Measurements from ENCODE around the gene SLC7A7.
"Not testable (repeated sequence)": the region's sequence is repeated elsewhere in the genome, so short reads cannot be mapped to it uniquely, and the experiment has no call there.

SLC7A7 gene

GRCh38 chr14:22766457-22767322 lies 48.5 kb downstream of the SLC7A7 start, which contains the start of gene OXA1L:
OXA1L (plus strand) TSS chr14:22766688; CDS start chr14:22766702, 14 bp downstream.
- H3K36me3 ChIP-seq (replicated peaks; ENCODE audit: insufficient read depth, low read length) = no peaks in the 10 kb centered on the region

DNA sequence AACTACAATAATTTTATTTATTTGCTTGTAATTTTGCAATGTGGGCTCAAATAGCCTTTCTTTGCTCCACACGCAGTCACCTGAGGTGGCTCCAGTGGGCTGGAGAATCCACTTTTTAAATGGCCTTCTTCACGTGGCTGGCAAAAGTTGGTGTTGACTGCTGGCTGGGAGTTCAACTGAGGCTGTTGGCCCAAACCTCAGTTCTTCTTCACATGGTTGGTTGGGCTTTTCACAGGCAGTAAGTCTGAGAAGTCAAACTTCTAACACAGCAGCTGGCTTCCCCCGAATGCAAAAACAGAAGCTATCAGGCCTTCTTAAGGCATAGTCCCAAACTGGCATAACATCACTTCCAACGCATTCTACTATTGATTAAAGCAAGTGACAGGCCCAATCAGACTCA lies 50.9 kb downstream of the SLC7A7 start:
- Histone ChIP-seq H3K79me2 (ENCODE audit: low read length) (peaks cover 26% of the 10 kb centered on the region), H3K27ac (ENCODE audit: low read length) (no peak overlapping the region), H3K9ac (ENCODE audit: low read length) (no peak overlapping the region), H3F3A (ENCODE audit: insufficient read depth, low read length) (no peaks in the 10 kb centered on the region), H3K36me3 (replicated peaks; ENCODE audit: insufficient read depth, low read length) (no peaks in the 10 kb centered on the region), H3K27me3 (replicated peaks; ENCODE audit: insufficient read depth, low read length) (no peaks in the 10 kb centered on the region), H3K4me1 (ENCODE audit: low read length) (peaks cover 7% of the 10 kb centered on the region; the same call in 1 of the 2 replicates), H3K9me3 (replicated peaks; ENCODE audit: insufficient read depth, low read length) (no peaks in the 10 kb centered on the region), H4K20me1 (ENCODE audit: insufficient read depth, low read length) (no peaks in the 10 kb centered on the region), H2AFZ (ENCODE audit: low read length) (no peak overlapping the region), H3K4me3 (ENCODE audit: low read length) (no peak overlapping the region), H3K9me2 (replicated peaks; ENCODE audit: insufficient read depth, low read length) (no peaks in the 10 kb centered on the region), H3K4me2 (ENCODE audit: low read depth, low read length) (no peak overlapping the region)
- TF ChIP-seq EZH2 (optimal IDR thresholded peaks at IDR 0.05; ENCODE audit: low read depth, low read length) (no peak), EZH2phosphoT487 (IDR thresholded peaks at IDR 0.05; ENCODE audit: low read length) (no peak)
- TF ChIP-seq, protein P1, sequence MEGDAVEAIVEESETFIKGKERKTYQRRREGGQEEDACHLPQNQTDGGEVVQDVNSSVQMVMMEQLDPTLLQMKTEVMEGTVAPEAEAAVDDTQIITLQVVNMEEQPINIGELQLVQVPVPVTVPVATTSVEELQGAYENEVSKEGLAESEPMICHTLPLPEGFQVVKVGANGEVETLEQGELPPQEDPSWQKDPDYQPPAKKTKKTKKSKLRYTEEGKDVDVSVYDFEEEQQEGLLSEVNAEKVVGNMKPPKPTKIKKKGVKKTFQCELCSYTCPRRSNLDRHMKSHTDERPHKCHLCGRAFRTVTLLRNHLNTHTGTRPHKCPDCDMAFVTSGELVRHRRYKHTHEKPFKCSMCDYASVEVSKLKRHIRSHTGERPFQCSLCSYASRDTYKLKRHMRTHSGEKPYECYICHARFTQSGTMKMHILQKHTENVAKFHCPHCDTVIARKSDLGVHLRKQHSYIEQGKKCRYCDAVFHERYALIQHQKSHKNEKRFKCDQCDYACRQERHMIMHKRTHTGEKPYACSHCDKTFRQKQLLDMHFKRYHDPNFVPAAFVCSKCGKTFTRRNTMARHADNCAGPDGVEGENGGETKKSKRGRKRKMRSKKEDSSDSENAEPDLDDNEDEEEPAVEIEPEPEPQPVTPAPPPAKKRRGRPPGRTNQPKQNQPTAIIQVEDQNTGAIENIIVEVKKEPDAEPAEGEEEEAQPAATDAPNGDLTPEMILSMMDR (IDR thresholded peaks at IDR 0.05; ENCODE audit: low read length) = no peak
- no peak for DNase-seq

More at GRCh38 chr14:22766457-22767322, 48.5 kb downstream of the SLC7A7 start, which contains the start of gene OXA1L:
- TF ChIP-seq EZH2 (optimal IDR thresholded peaks at IDR 0.05; ENCODE audit: low read depth, low read length) = no peak
- TF ChIP-seq, protein P1 (IDR thresholded peaks at IDR 0.05; ENCODE audit: low read length) = no peak
- no peak for TF ChIP-seq EZH2phosphoT487 (IDR thresholded peaks at IDR 0.05; ENCODE audit: low read length)
- Histone ChIP-seq H3K9ac (ENCODE audit: low read length) (peak within 1 kb of the TSS; percentile 92), H3K4me2 (ENCODE audit: low read depth, low read length) (peak within 1 kb of the TSS; percentile 78), H3K4me3 (ENCODE audit: low read length) (peak within 1 kb of the TSS; percentile 95), H4K20me1 (ENCODE audit: insufficient read depth, low read length) (no peaks in the 10 kb centered on the region), H3F3A (ENCODE audit: insufficient read depth, low read length) (no peaks in the 10 kb centered on the region), H3K27ac (ENCODE audit: low read length) (peak within 1 kb of the TSS; percentile 70; the same call in 1 of the 2 replicates), H2AFZ (ENCODE audit: low read length) (peak within 1 kb of the TSS; percentile 70), H3K27me3 (replicated peaks; ENCODE audit: insufficient read depth, low read length) (no peaks in the 10 kb centered on the region), H3K4me1 (ENCODE audit: low read length) (peaks cover 7% of the 10 kb centered on the region; the same call in 1 of the 2 replicates), H3K9me2 (replicated peaks; ENCODE audit: insufficient read depth, low read length) (no peaks in the 10 kb centered on the region), H3K79me2 (ENCODE audit: low read length) (peaks cover 28% of the 10 kb centered on the region), H3K9me3 (replicated peaks; ENCODE audit: insufficient read depth, low read length) (no peaks in the 10 kb centered on the region)
- peak; percentile 93 for DNase-seq

DNA sequence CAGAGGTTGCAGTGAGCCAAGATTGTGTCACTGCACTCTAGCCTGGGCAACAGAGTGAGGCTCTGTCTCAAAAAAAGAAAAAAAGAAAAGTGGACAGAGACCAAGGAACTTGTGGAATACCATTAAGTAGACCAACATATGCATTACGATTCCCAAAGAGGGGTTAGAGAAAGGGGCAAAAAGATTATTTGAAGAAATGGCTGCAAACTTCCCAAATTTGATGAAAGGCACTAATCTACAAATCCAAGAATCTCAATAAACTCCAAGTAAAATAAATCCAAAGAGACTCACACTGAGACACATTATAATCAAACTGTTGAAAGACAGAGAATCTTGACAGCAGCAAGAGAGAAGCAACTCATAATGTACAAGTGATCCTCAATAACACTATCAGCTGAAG lies 53.5 kb downstream of the SLC7A7 start:
- Histone ChIP-seq H3K36me3 (replicated peaks; ENCODE audit: insufficient read depth, low read length) (no peaks in the 10 kb centered on the region), H3K9me3 (replicated peaks; ENCODE audit: insufficient read depth, low read length) (no peaks in the 10 kb centered on the region), H3K79me2 (ENCODE audit: low read length) (peaks cover 3% of the 10 kb centered on the region), H3K9me2 (replicated peaks; ENCODE audit: insufficient read depth, low read length) (no peaks in the 10 kb centered on the region), H4K20me1 (ENCODE audit: insufficient read depth, low read length) (no peaks in the 10 kb centered on the region), H3K4me3 (ENCODE audit: low read length) (no peak overlapping the region), H3K27ac (ENCODE audit: low read length) (no peak overlapping the region), H3K4me1 (ENCODE audit: low read length) (no peaks in the 10 kb centered on the region), H2AFZ (ENCODE audit: low read length) (no peak overlapping the region), H3K4me2 (ENCODE audit: low read depth, low read length) (no peak overlapping the region), H3K9ac (ENCODE audit: low read length) (no peak overlapping the region), H3F3A (ENCODE audit: insufficient read depth, low read length) (no peaks in the 10 kb centered on the region), H3K27me3 (replicated peaks; ENCODE audit: insufficient read depth, low read length) (no peaks in the 10 kb centered on the region)
- no peak for TF ChIP-seq EZH2phosphoT487 (IDR thresholded peaks at IDR 0.05; ENCODE audit: low read length)
- TF ChIP-seq, protein P1 (IDR thresholded peaks at IDR 0.05; ENCODE audit: low read length) = no peak
- TF ChIP-seq EZH2 (optimal IDR thresholded peaks at IDR 0.05; ENCODE audit: low read depth, low read length) = no peak
- DNase-seq = no peak

DNA sequence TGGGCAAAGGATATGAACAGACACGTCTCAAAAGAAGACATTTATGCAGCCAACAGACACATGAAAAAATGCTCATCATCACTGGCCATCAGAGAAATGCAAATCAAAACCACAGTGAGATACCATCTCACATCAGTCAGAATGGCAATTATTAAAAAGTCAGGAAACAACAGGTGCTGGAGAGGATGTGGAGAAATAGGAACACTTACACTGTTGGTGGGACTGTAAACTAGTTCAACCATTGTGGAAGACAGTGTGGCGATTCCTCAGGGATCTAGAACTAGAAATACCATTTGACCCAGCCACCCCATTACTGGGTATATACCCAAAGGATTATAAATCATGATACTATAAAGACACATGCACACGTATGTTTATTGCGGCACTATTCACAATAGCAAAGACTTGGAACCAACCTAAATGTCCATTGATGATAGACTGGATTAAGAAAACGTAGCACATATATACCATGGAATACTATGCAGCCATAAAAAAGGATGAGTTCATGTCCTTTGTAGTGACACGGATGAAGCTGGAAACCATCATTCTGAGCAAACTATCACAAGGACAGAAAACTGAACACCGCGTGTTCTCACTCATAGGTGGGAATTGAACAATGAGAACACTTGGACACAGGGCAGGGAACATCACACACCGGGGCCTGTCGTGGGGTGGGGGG lies 57.1 kb downstream of the SLC7A7 start:
- not testable (repeated sequence) for H3K9ac ChIP-seq (ENCODE audit: low read length); H3K27me3 ChIP-seq (replicated peaks; ENCODE audit: insufficient read depth, low read length); H3K4me3 ChIP-seq (ENCODE audit: low read length); H4K20me1 ChIP-seq (ENCODE audit: insufficient read depth, low read length); H3K4me2 ChIP-seq (ENCODE audit: low read depth, low read length); H3K4me1 ChIP-seq (ENCODE audit: low read length); H3K9me2 ChIP-seq (replicated peaks; ENCODE audit: insufficient read depth, low read length); H3K27ac ChIP-seq (ENCODE audit: low read length); H3K79me2 ChIP-seq (ENCODE audit: low read length); H3F3A ChIP-seq (ENCODE audit: insufficient read depth, low read length); H2AFZ ChIP-seq (ENCODE audit: low read length); H3K9me3 ChIP-seq (replicated peaks; ENCODE audit: insufficient read depth, low read length); H3K36me3 ChIP-seq (replicated peaks; ENCODE audit: insufficient read depth, low read length); DNase-seq
